GM21529 (cell line): ENCODE data around the gene SERTAD4.

Source experiments
- ATAC-seq: cut with Tn5 transposase; IDR thresholded peaks from one replicate; pipeline ENCODE4 v1.9.1; 2021; ENCODE audit not compliant: unreplicated experiment

Gene SERTAD4

DNA sequence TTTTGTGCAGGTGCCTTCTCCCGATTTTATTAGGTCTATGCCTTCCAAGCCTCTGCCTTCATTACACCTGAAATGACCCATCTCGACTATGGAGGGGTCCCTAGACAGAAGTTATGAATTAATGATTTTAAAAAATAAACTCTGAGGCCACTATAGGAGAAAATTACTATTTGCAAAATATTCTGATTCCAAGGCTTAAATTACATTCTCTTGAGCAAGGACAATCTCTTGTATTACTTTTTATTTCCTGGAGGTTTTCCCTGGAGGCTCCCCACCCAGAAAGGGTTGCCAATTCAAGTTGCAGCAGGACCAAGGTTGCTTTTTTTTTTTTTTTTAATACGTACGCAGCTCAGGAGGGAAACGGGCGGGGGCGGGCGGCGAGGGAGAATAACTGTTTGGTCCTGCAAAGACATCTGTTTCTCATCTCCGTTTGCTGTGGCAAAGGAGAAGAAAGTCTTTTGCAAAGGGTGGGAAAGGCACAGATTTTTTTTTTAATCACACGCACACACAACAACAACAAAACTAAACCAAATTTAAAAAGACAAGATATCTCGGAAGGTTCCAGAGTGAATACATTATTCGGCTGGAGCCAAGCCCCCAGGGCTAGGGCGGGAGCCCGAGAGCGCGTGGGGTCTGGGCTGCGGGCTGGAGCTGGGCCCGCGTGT lies 618 bp upstream of the SERTAD4 start:
- ATAC-seq: no peak

DNA sequence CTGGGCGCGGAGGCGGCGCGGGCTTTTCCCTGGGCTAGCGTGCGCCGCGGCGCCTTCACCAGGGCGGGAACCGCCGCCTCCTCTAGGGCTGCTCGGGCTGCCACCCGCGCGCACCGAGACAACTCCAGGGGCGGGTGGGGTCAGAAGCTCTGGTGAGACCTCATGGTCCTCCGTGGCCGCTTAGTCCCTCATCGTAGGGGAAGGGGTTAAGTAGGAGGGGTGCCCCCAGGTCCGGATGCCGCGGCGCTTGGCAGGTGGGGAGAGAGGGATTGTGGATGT lies 559 bp downstream of the SERTAD4 start:
- no peak for ATAC-seq

DNA sequence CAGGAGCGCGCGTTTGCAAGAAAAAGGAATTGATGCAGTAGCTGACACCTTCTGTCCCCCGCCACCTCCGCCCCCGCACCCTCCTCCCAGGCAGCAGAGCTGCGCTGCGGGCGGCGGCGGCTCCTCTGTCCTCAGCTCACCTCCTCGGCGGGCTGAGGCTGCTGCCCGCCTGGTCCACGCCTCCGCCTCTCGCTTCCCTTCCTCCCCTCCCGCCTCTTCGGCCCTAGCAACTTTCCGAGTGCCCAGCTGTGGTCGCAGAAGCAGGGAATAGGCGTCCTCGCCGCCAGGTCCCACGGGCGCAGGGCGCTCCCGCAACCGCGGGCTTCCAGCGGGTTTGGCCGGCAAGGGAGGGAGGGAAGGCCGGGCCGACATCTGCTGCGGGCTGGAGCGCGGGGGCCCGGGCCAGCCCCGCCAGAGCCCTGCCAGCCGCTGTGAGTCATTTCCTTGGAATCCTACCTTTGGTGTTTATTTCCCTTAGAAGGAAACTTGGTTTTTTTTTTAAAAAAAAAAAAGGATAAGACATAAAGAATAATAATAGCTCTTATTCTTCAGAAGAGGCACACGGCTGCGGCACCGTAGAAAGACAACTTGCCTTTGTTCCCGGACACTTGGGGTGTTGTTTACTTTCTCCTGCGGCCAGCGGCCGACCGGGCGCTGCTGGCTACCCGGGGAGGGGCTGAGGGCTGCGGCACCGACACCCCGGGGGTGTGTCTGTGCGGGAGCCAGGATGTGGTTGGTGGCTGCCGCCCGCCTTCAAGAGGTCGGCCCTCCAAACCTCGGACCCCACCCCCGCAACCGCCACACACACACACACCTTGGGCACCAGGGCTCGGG lies 1.1 kb downstream of the SERTAD4 start:
- ATAC-seq: no peak

DNA sequence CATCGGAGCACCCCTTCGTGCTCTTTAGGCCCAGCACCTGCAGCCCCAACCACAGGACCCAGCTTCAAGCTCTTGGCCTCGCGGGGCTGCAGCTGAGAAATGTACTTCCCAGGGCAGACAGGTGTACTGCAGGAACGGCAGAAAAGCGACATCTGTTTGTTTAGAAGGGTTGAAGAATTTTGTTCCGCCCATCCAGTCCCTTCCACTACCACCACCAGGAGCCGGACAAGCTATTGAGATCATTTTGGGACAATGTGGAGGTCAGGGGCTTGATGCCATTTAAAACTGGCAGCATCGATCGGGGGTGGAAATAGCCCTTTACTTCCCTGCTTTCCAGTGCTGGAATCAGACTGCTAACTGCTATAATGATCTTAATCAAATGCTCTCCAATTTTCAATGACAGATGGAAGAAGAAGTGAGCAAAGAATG lies 1.7 kb downstream of the SERTAD4 start:
- ATAC-seq: no peak

DNA sequence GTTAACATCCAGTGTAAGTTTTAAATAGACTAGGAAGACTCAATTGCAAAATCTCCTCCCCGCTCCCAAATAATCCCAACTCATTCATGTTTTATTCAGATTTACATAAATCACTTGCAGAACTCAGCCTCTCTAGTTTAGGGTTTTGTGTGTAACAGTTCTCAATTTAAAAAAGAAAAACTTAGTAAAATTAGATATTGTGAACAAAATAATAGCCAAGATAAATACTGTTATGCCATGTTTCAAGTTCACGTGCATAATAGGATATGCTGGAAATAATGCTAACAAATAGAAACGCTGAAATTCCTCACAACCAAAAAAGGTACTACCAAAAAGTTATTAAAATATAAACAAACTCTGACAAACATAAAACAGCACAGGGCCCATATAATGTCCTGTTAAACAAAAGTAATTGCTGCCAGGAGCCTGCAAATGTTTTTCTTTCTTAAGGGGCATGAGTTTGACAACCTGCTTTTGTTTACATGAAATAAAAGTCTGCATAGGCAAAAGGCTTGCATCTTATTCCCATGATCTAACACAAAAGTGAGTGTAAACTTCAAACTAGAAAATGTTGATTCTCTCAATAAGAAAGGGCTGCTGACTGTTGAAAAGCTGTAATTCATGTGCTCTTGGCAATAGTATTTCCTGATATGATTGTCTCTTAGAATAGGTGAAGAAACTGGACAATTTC lies 2.9 kb downstream of the SERTAD4 start:
- no peak for ATAC-seq

DNA sequence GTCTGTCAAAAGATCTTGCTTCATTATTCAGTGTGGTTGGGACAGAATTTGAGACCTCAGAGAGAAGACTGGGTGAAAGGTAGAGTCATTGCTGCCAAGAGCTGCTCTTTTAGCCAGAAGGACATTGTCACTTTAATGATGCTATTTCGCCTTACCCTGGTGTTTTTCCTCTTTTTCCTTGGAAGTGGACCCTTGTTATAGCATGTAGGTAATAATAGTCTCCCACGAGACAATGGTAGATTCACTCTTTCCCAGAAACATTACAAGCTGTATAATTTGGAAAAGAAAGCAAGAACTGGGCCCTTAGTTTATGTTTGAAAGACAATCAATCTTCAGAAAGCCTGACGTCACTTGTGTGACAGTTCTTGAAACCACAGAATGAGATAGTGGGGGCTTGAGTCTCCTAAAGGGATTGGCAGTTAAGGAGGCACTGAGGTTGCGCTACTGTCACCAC lies 3.8 kb downstream of the SERTAD4 start:
- no peak for ATAC-seq

DNA sequence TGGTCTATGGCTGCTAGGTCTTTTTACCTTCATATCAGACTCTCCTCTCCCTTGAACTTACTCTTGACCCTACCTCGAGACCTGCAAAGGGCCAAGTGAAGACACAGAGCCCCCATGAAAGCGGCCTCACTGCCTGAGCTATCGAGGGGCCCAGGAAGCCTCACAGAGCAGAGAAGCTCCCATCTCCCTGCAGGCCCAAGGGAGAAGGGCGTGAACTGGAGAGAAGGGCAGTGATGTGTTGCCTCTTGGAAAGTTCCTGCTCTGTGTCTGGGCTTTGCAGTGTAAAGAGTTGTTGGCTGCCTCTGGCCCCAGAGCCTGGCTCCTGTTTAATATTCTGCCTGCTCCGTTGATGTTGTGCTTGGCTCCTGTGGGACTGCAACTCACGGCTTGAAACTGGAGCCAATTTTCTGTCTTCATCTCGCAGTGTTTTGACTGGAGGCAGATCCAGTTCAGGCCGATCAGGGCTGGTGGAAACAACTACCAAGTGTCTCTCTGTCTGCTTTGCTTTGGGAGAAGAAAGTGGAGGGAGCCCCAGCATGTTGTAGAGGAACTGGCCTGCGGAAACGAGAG lies 4.3 kb downstream of the SERTAD4 start:
- ATAC-seq: no peak

DNA sequence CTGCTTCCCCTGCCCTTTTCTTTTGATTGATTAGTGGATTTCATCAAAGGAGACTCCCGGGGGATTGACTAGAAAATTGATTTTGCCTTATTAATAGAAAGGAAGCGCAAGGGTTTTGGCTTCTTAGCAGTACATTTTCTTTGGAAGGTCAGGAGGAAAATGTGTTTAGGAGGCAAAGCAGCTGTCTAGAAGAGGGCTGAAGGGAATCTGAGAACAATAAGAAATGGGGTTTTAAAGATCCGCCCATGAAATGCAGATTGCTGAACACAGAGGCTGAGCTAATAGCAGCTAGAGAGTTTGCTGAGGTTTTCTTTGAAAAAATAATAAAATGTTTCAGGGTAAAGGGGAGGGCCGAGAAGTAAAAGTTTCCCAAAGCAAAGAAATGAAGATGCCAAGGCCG lies 4.9 kb downstream of the SERTAD4 start:
- ATAC-seq: no peak

DNA sequence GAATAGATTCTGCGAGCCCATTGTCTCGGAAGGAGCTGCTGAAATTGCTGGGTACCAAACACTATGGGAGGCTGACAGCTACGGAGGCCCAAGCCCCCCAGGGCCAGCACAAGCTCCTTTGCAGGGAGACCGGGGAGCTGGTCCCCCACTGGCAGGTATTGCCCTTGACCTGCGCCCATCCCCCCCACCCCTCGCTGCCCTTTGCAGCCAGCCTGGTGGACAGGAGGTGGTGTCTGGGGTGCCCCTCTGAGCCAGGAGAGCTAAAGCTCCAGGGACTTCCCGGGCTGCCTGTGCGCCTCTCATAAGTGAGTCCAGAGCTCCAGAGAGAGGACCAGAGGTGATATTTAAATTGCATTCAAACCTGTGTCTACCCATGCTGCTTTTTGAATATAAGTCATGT lies 5.4 kb downstream of the SERTAD4 start:
- no peak for ATAC-seq

DNA sequence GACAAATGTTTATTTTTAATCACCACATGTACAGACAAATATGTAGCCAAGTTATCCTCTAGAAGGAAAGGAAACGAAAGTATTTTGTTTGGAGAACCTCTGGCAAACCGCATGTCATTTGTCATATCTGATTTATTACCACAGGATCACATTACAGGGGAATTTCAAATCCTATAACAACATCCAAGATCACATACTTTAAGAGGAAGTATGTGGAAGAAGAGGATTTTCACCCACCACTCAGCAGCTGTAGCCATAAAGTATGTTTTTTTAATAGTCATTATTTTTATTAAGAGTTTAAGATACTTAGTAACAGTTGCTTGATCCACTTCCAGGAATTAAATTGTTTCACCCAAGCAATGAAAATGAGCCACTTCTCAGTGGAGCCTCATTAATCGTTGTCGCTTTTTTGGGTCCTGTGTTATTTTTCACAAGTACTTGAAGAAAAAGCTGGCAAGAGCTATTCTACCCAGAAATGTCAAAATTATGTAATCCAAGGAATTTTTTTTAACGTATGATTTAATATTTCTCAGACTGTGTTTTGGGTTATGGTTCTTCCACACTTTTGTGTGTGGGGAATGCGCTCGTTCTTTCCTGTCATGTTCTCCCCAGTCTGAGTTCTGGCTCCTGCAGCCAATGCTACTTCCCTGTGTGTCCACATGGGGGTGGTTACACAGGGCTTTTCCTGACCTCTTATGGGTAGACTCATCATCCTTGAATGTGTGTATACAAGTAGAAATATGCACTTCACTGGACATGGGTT lies 6.9 kb downstream of the SERTAD4 start:
- no peak for ATAC-seq

DNA sequence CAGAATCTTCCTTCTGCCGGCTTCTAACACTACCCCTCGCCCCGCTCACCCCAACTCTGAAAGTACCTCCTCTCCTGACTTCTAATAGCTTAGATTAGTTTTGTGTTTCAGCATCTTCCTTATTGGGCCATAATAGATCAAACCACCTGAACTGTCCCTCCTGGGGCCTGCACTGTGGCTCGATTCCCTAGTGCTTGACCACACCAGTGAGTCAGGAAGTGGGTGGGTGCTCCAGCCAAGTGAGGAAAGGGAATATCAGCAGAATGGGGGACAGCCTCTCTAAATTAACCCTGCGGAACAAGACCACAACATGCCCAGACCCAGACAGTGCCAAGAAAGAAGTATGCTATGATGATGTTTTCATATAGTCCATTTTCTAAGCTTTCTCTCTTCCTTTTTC lies 8.5 kb downstream of the SERTAD4 start:
- no peak for ATAC-seq

DNA sequence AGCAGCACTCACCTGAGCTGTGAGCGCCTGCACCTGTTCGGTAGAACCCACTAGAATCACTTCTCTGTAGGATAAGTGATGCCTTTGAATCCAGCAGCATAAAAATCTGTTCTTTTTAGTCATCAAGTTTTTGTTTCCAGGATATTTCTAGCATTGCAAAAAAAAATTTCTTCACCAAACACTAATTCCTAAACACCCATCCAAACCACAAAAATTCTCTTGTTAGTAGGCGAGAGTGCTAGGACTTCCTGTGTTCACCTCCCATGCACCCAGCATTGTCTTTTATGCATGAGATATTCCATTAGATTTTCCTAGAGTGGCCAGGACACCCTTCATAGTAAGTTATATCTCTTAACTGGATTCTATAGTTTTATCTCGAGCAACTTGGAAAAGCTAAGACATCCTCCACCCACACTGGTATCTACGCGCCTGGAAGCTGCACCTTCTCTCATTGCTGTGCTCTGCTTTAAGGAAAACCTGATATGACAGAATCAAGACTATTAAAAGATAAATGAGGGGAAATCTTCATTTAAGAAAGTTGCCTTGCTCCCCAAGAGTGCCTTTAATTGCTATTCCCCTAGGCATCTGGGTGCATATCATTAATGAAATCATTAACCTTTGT lies 12.3 kb downstream of the SERTAD4 start:
- no peak for ATAC-seq

DNA sequence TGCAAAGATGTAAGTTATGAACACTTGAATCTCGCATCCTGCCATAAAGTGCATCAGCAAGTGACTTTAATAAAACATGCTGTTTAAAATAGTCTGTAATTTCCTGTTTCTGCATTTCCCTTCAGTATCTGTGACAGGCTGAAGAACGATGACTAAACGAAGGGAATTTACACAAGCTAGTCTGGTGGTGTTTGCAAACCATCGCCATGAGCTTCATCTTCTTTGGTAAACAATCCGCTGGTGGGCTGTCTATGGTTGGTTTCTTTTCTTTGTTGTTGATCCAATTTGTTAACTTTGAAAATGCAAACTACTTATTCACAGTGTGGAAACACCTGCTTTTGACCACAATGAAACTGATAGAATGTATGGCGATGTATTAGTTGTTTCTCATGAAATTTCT lies 13.9 kb downstream of the SERTAD4 start:
- peak; percentile 47 for ATAC-seq

DNA sequence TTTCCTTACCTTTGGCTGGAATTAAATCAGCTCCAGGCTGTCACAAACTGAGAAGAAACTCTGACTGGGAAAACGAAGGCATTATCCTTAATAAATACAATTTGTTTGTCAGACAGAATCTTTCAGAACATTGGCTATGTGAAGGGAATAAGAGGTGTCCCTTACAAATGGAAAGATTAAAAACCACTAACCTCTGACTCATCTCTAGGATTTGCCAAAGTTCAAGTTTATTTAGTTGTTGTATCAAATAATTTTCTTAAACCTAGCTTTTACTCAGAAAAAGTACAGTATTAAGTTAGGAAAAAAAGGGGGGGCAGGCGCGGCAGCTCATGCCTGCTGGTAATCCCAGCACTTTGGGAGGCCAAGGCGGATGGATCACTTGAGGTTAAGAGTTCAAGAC lies 15.7 kb downstream of the SERTAD4 start:
- no peak for ATAC-seq

DNA sequence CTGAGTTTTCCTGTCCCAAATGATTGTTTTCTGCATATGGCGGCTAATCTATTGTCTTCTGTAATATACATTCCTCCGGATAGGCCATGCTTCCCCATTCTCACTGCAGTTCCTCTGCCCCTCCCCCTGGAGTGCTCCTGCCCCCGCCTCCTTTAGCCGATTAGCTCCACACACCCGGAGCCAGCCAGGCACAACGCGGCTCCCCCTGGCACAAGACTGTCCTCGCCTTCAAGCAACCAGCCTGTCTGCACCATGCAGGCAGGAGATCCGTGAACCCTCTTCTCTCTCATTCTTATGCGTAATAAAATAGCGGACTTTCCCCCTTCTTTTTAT lies 18.0 kb downstream of the SERTAD4 start:
- no peak for ATAC-seq

DNA sequence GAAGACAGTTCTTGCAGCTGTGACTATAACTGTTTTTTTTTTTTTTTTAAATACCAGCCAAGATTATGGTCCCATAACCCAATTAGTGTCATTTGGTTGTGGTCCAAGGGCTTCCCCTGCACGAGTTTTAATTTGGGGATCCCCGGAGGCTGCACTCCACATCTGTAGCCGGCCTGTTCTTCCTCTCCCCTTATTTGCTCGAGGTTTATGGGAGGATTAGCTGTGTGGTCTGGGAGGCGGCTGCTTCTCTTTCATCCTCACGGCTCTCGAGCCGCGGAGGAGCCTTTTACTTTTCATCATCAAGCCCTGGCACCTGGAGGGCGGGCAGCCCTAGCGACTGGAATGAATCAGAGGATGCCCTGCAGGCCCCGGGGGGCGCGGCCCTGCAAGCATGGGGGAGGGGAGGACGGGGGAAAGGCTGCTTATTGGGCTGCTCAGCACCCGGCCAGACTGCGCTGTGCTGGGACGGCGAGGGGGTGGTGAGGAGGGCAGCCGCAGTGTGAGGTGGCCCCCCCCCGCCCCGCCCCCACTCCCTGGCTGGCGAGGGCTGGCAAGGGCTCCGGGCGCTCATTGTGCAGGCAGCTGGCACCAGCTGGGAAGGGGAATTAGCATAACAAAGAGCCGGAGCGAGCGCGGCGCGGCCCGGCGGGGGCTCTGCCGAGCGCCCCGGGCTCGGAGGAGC lies 18.5 kb downstream of the SERTAD4 start:
- ATAC-seq: no peak

DNA sequence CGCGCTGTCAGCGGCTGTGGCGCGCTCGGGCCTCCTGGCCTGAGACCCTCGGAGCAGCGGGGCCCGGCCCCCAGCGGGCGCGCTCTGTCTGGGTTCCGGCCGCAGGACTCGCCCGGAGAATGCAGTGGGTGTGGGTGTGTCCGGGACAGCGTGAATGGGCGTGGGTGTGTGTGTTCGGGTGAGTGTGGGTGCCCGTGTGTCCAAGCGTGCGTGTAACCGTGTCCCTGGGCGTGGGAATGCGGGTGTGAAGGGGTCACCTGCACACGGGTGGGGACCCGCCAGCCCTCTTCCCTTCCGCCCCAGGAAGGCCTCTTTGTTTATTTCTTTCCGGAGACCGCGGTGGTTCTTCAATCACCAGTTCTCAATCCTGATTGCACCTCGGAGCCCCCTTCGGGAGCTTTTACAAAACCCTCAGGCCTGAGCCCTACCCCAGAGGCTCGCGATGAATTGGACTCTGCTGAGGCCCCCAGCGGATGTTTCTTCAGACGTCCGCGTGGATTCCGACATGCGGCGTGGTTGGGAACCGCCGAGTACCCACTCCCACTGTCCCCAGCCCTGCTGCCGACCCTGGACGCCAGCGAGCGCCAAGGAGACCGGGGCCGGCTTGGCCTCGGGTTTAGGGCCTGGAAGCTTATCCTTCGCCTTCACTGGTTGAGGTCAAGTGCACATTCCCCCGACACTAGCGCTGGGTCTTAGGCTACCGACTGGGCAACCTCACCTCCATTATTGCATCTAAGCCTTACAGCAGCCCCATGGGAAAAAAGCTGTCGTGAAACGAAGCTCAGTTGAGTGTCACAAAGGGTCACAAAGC lies 19.3 kb downstream of the SERTAD4 start:
- ATAC-seq: no peak

DNA sequence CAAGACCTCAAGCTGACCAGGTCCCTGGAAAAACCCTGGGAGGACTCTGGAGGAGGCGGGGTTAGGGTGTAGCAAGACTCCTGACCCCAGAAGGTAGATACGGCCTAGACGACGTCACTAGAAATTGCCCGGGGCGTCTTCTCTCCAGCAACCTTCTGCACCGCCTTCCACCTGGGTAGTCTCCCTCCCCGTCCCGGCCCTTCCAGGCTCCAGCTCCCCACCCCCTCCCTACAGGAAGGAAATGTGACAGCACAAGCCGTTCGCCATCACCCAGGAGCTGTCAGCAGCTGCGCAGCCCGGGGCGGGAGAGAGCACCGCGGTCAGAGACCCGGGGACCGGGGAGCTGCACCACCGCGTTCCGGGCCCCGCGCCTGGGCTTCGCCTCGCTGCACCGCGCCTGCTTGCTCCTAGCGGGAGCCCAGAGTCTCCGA lies 20.0 kb downstream of the SERTAD4 start:
- ATAC-seq: no peak

DNA sequence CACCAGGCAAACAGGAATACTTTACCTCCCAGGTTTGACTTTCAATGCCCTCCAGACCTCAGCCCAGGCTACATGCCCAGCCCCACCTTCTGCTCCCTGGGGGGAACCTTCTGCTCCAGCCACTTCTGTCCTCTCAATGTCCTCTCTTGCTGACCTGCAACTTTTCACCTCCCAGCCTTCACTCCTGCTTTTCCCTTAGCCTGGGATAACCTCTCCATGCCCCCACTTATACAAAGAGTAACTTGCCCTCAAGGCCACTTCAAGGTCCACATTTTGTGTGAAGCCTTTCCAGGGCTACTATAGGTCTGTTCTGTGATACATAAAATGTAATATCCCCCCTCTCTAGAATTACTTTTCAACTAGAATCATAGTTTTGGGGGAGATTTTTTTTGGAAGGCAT lies 21.7 kb downstream of the SERTAD4 start:
- ATAC-seq: no peak
